ENCODE data around the gene SGMS2.

DNA sequence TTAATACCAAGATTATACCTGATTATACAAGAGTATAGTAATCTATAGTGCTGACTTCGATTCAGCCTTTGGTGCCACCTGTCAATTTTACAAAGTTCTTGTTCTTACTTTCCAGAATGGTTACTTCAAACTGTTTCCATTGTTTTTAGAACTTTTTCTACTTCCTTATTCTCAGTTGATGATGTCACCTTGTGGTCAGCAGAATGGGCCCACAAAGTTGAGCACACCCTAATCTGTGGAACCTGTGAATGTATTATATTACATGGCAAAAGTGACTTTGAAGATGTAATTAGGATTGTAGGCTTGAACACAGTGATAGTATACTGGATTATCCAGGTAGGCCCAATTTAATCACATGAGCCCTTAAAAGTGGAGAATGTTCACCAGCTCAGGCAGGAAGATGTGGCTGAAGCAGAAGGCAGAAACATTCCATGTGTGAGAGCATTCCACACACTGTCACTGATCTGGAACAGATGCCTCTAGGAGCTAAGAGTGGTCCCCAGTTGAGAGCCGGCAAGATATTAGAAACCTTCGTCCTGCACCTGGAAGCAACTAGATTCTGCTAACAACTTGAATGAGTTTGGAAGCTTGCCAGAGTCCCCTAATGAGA lies 6.3 kb upstream of the SGMS2 start:
- TF ChIP-seq POLR2A (IDR thresholded peaks at IDR 0.05; ENCODE audit: low read depth, low read length) (no peak), POLR2AphosphoS5 (IDR thresholded peaks at IDR 0.05; ENCODE audit: low read depth, low read length) (no peak), TAF1 (IDR thresholded peaks at IDR 0.05; ENCODE audit: low read depth, low read length) (no peak)
